A673 (cell line): ENCODE data around the gene SH2D3C. TPM values are rescaled to one million over a fixed set of nuclear protein-coding genes. Genes with fewer than 3 reads are reported as not detected.
A peak's percentile ranks its signal among the peaks of the same experiment; 100 is the strongest.

Source experiments
- BruUV-seq: library from RNA; stranded (reverse); fragments of 400-500 nt; replicated peaks from 2 replicates; lab custom pipeline; 2021; lab: Mats Ljungman, UMichigan
- CTCF ChIA-PET: fragments of 300-600 bp; sonication (Branson Sonifier 250); formaldehyde crosslinking; loops from one replicate; lab custom pipeline; 2022; ENCODE audit warnings: antibody characterized with exemption; lab: Charles Lee
- POLR2A ChIA-PET: fragments of 300-600 bp; sonication (Branson Sonifier 250); formaldehyde crosslinking; loops from one replicate; lab custom pipeline; 2022; ENCODE audit warnings: antibody characterized with exemption; ENCODE audit not compliant: low non-redundant PET; lab: Charles Lee
- DNase-seq: peaks from one replicate; pipeline ENCODE4 v3.0.0-alpha.2; 2015; ENCODE audit warnings: low spot score
- H3K27ac ChIP-seq: fragments of 200-600 bp; sonication (generic); 2 replicates; pipeline ENCODE4 v1.5.1; 2016; ENCODE audit warnings: mixed run types, low read depth, mild to moderate bottlenecking, mixed read lengths, antibody characterized with exemption, low read length; ENCODE audit not compliant: poor library complexity, severe bottlenecking
- H3K27me3 ChIP-seq: fragments of 200-600 bp; sonication (generic); replicated peaks from 2 replicates; pipeline ENCODE4 v1.6.1; 2017; ENCODE audit warnings: mixed run types, low read depth, mild to moderate bottlenecking, mixed read lengths, antibody characterized with exemption, low read length; ENCODE audit not compliant: insufficient read depth, poor library complexity
- H3K36me3 ChIP-seq: fragments of 200-600 bp; sonication (generic); 2 replicates; pipeline ENCODE4 v1.6.1; 2016; ENCODE audit warnings: mixed run types, mild to moderate bottlenecking, mixed read lengths, antibody characterized with exemption, low read length; ENCODE audit not compliant: insufficient read depth, poor library complexity, severe bottlenecking
- H3K4me1 ChIP-seq: fragments of 200-600 bp; sonication (generic); 2 replicates; pipeline ENCODE4 v1.6.1; 2017; ENCODE audit warnings: mixed run types, mild to moderate bottlenecking, mixed read lengths, antibody characterized with exemption, low read length; ENCODE audit not compliant: insufficient read depth, poor library complexity, severe bottlenecking
- H3K4me3 ChIP-seq: fragments of 200-600 bp; sonication (generic); 2 replicates; pipeline ENCODE4 v1.5.1; 2016; ENCODE audit warnings: low read depth, mixed run types, mild to moderate bottlenecking, mixed read lengths, low read length; ENCODE audit not compliant: poor library complexity, severe bottlenecking
- H3K9me3 ChIP-seq: fragments of 200-600 bp; sonication (generic); 2 replicates; pipeline ENCODE4 v1.6.1; 2016; ENCODE audit warnings: mixed run types, low read depth, mild to moderate bottlenecking, mixed read lengths, antibody characterized with exemption, low read length; ENCODE audit not compliant: poor library complexity, severe bottlenecking
- EZH2 ChIP-seq: fragments of 200-600 bp; sonication (generic); IDR thresholded peaks from 2 replicates; pipeline ENCODE4 v1.6.1; 2017; ENCODE audit warnings: borderline replicate concordance, low read depth, mild to moderate bottlenecking, mixed read lengths, antibody characterized with exemption, low read length; ENCODE audit not compliant: poor library complexity, severe bottlenecking
- intact Hi-C: fragments of 100-400 bp; cut with micrococcal nuclease; formaldehyde crosslinking; loops from one replicate; pipeline ENCODE4 v1.10.0; 2022; ENCODE audit not compliant: unreplicated experiment
- total RNA-seq: library from RNA; stranded (reverse); gene quantifications from 2 replicates; pipeline ENCODE4 v1.2.3, GENCODE V29; 2021
- TF ChIP-seq, protein P1 (sequence below): fragments of 300-800, 200-600 bp; sonication (generic); conservative IDR thresholded peaks from 2 replicates; pipeline ENCODE4 v1.5.1; 2017; ENCODE audit warnings: low read depth, mild to moderate bottlenecking, antibody characterized with exemption, low read length, moderate library complexity, mixed read lengths

Gene SH2D3C
- total RNA-seq, 1 experiment from 2014 or later, result not detected

DNA sequence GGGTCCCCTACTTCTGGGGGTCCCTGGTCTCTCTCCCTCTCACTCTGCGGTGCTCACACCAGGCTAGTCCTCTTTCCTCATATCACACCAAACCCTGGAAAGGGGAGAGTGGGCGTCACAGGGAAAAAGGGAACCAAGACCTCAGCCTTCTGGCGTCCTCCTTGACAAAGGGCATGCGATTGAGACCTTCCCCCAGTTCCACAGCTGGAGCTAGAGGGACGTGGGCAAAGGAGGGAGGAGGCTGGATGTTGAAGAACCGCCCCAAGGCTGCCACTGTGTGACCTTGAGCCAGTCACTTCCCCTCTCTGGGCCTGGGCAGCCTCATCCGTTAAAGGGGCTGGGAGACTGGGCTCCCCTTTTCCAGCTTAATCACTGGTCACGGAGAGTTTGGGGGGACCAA is 24.8 kb downstream of the SH2D3C start:
- ChIA-PET CTCF (interaction anchor here (0.7 kb wide), 1 partner anchor 19 kb away, joined by 3 read pairs; the partner anchor contains the start of gene TOR2A), POLR2A (no interaction called here)
- Histone ChIP-seq H3K36me3 (no peaks in the 10 kb centered on the region), H3K27ac (no peak overlapping the region), H3K9me3 (no peaks in the 10 kb centered on the region), H3K4me3 (no peak overlapping the region), H3K27me3 (peaks cover 52% of the 10 kb centered on the region), H3K4me1 (peaks cover 3% of the 10 kb centered on the region)
- DNase-seq, result no peak
- TF ChIP-seq, protein P1, sequence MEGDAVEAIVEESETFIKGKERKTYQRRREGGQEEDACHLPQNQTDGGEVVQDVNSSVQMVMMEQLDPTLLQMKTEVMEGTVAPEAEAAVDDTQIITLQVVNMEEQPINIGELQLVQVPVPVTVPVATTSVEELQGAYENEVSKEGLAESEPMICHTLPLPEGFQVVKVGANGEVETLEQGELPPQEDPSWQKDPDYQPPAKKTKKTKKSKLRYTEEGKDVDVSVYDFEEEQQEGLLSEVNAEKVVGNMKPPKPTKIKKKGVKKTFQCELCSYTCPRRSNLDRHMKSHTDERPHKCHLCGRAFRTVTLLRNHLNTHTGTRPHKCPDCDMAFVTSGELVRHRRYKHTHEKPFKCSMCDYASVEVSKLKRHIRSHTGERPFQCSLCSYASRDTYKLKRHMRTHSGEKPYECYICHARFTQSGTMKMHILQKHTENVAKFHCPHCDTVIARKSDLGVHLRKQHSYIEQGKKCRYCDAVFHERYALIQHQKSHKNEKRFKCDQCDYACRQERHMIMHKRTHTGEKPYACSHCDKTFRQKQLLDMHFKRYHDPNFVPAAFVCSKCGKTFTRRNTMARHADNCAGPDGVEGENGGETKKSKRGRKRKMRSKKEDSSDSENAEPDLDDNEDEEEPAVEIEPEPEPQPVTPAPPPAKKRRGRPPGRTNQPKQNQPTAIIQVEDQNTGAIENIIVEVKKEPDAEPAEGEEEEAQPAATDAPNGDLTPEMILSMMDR, result no peak
- TF ChIP-seq EZH2, result no peak
- BruUV-seq, result no TSS peak
- intact Hi-C loops, result no loop called here

DNA sequence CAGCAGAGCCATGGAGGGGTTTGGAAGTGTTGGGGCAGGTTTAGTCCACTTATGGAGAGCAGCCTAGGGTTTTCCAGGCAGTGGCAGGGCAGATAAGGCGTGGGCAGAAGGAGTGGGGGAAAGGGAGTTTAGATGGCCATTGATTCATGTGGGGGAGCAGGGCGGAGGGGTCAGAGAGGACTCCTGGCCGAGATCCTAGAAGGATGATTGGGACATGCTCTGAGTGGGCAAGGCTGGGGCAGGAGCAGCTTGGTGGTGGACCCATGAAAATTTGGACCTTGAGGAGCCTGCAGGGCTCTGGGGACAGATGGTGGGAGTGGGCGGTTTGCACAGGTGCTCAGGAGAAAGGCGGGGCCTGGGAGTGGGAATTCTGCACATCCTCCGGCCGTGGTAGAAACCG is 25.3 kb downstream of the SH2D3C start:
- no peak overlapping the region for H3K27ac ChIP-seq
- intact Hi-C loops, result no loop called here
- H3K36me3 ChIP-seq, result no peaks in the 10 kb centered on the region
- BruUV-seq, result no TSS peak
- H3K27me3 ChIP-seq, result peaks cover 52% of the 10 kb centered on the region
- no peak for DNase-seq
- peaks cover 3% of the 10 kb centered on the region for H3K4me1 ChIP-seq
- no peak overlapping the region for H3K4me3 ChIP-seq
- ChIA-PET CTCF (no interaction called here), POLR2A (no interaction called here)
- no peaks in the 10 kb centered on the region for H3K9me3 ChIP-seq
- TF ChIP-seq, protein P1, result no peak
- TF ChIP-seq EZH2, result no peak

DNA sequence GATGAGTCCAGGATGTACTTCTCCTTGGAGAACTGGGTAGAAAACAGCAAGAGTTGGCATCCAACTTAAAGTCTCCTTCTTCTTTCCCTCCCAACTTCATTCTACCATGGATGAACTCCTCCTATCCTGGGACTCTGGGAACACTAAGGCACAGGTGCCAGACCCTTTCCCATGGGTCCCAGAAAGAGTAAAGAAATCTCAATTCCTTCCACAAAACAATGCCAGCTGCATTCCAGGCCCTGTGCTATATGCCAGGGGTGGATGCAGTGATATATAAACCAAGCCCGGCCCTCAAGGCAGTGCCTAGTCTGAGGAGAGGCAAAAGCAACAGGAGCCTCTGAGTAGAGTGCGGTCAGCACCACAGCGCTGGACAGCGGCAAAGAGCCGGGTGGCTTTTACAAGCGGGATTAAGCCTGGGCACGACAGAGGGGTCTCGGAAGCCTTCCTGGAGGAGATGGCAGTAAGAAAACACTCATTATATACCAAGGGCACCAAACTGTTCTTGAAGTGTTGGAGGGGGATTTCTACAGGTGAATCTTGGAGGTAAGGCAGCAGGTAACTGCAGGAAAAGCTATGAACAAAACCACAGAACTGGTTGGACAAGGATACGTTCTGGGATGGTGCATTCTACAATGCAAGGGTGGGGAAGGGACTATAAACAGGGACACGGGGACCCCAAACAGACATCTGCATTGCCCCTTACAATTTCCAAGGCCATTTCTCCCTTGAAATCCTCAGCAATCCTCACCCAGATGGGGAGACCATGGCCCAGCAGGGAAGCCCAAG is 27.0 kb downstream of the SH2D3C start:
- BruUV-seq, result no TSS peak
- Histone ChIP-seq H3K27me3 (peaks cover 52% of the 10 kb centered on the region), H3K36me3 (no peaks in the 10 kb centered on the region), H3K4me1 (peaks cover 3% of the 10 kb centered on the region), H3K27ac (no peak overlapping the region), H3K9me3 (no peaks in the 10 kb centered on the region), H3K4me3 (no peak overlapping the region)
- CTCF ChIA-PET, result no interaction called here
- DNase-seq, result peak; percentile 27
- TF ChIP-seq, protein P1, result no peak
- no peak for TF ChIP-seq EZH2
- intact Hi-C loops, result no loop called here
- POLR2A ChIA-PET, result no interaction called here
